GM12892 (cell line): ENCODE measurements around the gene TRIM65.
A peak's percentile ranks its signal among the peaks of the same experiment; 100 is the strongest.
"Not testable (repeated sequence)": the region's sequence is repeated elsewhere in the genome, so short reads cannot be mapped to it uniquely, and the experiment has no call there.

Experiments
- DNase-seq: peaks from one replicate; pipeline ENCODE4 v3.0.0; 2011; ENCODE audit not compliant: insufficient read length
- FAIRE-seq: peaks from 2 replicates; lab custom pipeline; 2011; peaks lifted over from hg19 to GRCh38; lab: Jason Lieb, UNC
- POLR2A ChIP-seq: IDR thresholded peaks from 2 replicates; pipeline ENCODE4 v1.6.1; 2011; ENCODE audit warnings: low read depth, low read length, control low read depth
- POLR2AphosphoS5 ChIP-seq: IDR thresholded peaks from 2 replicates; pipeline ENCODE4 v1.6.1; 2011; ENCODE audit warnings: low read depth, low read length, control low read depth
- TAF1 ChIP-seq: IDR thresholded peaks from 2 replicates; pipeline ENCODE4 v1.6.1; 2011; ENCODE audit warnings: low read depth, mild to moderate bottlenecking, control low read depth, low read length, borderline replicate concordance

The TRIM65 gene

GRCh38 chr17:75891605-75892555 is 4.9 kb downstream of the TRIM65 start:
- no peak for FAIRE-seq
- no peak for DNase-seq
- TF ChIP-seq POLR2AphosphoS5 (no peak), TAF1 (no peak), POLR2A (no peak)

GRCh38 chr17:75891022-75891604 is 5.6 kb downstream of the TRIM65 start:
- no peak for DNase-seq
- TF ChIP-seq TAF1 (no peak), POLR2AphosphoS5 (no peak), POLR2A (no peak)
- FAIRE-seq = no peak

GRCh38 chr17:75889454-75889853 is 7.3 kb downstream of the TRIM65 start:
- FAIRE-seq (no peak), DNase-seq (no peak)
- TF ChIP-seq POLR2A (no peak), POLR2AphosphoS5 (no peak), TAF1 (no peak)

GRCh38 chr17:75888484-75888883 is 8.3 kb downstream of the TRIM65 start:
- DNase-seq (no peak), FAIRE-seq (no peak)
- TF ChIP-seq POLR2AphosphoS5 = no peak
- no peak for TF ChIP-seq TAF1
- TF ChIP-seq POLR2A = no peak

GRCh38 chr17:75885860-75886259 is 10.9 kb downstream of the TRIM65 start:
- DNase-seq, FAIRE-seq: not testable (repeated sequence)

- no peak for TF ChIP-seq POLR2AphosphoS5
- TF ChIP-seq POLR2A = no peak
- no peak for TF ChIP-seq TAF1
- DNase-seq = no peak
- FAIRE-seq = no peak
Measured at GRCh38 chr17:75885431-75885830, 11.3 kb downstream of the TRIM65 start.

GRCh38 chr17:75881678-75882454 is 14.9 kb downstream of the TRIM65 start:
- FAIRE-seq = no peak
- TF ChIP-seq TAF1 = no peak
- no peak for TF ChIP-seq POLR2AphosphoS5
- no peak for TF ChIP-seq POLR2A
- DNase-seq = no peak

GRCh38 chr17:75880266-75880665 is 16.5 kb downstream of the TRIM65 start:
- TF ChIP-seq POLR2AphosphoS5 (no peak), POLR2A (no peak), TAF1 (no peak)

GRCh38 chr17:75878174-75878998 is 18.4 kb downstream of the TRIM65 start, which contains the start of gene TRIM47:
TRIM47 (minus strand) TSS chr17:75878581; CDS start chr17:75878548, 33 bp downstream.
- TF ChIP-seq POLR2AphosphoS5 = no peak
- no peak for TF ChIP-seq TAF1
- no peak for TF ChIP-seq POLR2A
- FAIRE-seq (no peak), DNase-seq (no peak)

More at GRCh38 chr17:75880266-75880665, 16.5 kb downstream of the TRIM65 start:
- FAIRE-seq (no peak), DNase-seq (no peak)

GRCh38 chr17:75877752-75878173 is 19.0 kb downstream of the TRIM65 start:
- peak; percentile 17 for FAIRE-seq
- no peak for DNase-seq

More at GRCh38 chr17:75877752-75878173, 19.0 kb downstream of the TRIM65 start:
- no peak for TF ChIP-seq POLR2A
- TF ChIP-seq POLR2AphosphoS5 = no peak
- no peak for TF ChIP-seq TAF1
